HCT116 (cell line): ENCODE data around the gene TATDN2.

Experiments
- ATF3 ChIP-seq: IDR thresholded peaks from 2 replicates; pipeline ENCODE4 v1.6.1; 2012
- CTCF ChIP-seq, 3 experiments: fragments of 200-600 bp in 1 of 3; sonication (generic) in 1 of 3; IDR thresholded peaks in 2 of 3; conservative IDR thresholded peaks in 1 of 3; 2 replicates each; pipeline ENCODE4 v1.5.1; 2012 to 2017; ENCODE audit warnings: low read depth in 2 of 3, low read length in 2 of 3, antibody characterized with exemption in 1 of 3, borderline replicate concordance in 1 of 3, control low read depth in 1 of 3, mild to moderate bottlenecking in 1 of 3, mixed read lengths in 1 of 3, mixed run types in 1 of 3, moderate library complexity in 1 of 3; ENCODE audit not compliant: insufficient read depth in 1 of 3
- EZH2 ChIP-seq: fragments of 200-600 bp; sonication (generic); IDR thresholded peaks from 2 replicates; pipeline ENCODE4 v1.6.1; 2017; ENCODE audit warnings: antibody characterized with exemption, mixed run types
- JUND ChIP-seq: IDR thresholded peaks from 2 replicates; pipeline ENCODE4 v1.6.1; 2012
- MAX ChIP-seq: IDR thresholded peaks from 2 replicates; pipeline ENCODE4 v1.6.1; 2012
- POLR2A ChIP-seq: IDR thresholded peaks from 2 replicates; pipeline ENCODE4 v1.7.0; 2011; ENCODE audit warnings: borderline replicate concordance; ENCODE audit not compliant: insufficient read depth, insufficient read length; ENCODE audit errors: extremely low read depth
- POLR2AphosphoS5 ChIP-seq: IDR thresholded peaks from 2 replicates; pipeline ENCODE4 v1.6.1; 2011; ENCODE audit warnings: mild to moderate bottlenecking, low read depth, low read length, moderate library complexity
- RAD21 ChIP-seq: IDR thresholded peaks from 2 replicates; pipeline ENCODE4 v1.6.1; 2012; ENCODE audit warnings: low read depth, mild to moderate bottlenecking
- SIN3A ChIP-seq: IDR thresholded peaks from 2 replicates; pipeline ENCODE4 v1.6.1; 2012; ENCODE audit warnings: low read depth
- SP1 ChIP-seq: IDR thresholded peaks from 2 replicates; pipeline ENCODE4 v1.6.1; 2012; ENCODE audit warnings: low read depth
- TCF7L2 ChIP-seq: IDR thresholded peaks from 2 replicates; pipeline ENCODE4 v1.7.0; 2011; ENCODE audit warnings: borderline replicate concordance, inconsistent platforms; ENCODE audit not compliant: insufficient read depth, insufficient read length; ENCODE audit errors: extremely low read depth
- YY1 ChIP-seq: IDR thresholded peaks from 2 replicates; pipeline ENCODE4 v1.6.1; 2011; ENCODE audit warnings: low read length, low read depth, moderate library complexity, mild to moderate bottlenecking; ENCODE audit not compliant: insufficient replicate concordance; ENCODE audit errors: extremely low read depth

GRCh38 chr3:10288575-10288960 lies 40.3 kb downstream of the TATDN2 start:
- TF ChIP-seq CTCF (IDR thresholded peaks at IDR 0.05 in 2 of 3, conservative IDR thresholded peaks at IDR 0.05 in 1 of 3; ENCODE audit: borderline replicate concordance in 1 of 3, insufficient read depth in 1 of 3, low read depth in 2 of 3, low read length in 2 of 3), result no peak
- no peak for TF ChIP-seq MAX
- TF ChIP-seq JUND, result no peak
- no peak for TF ChIP-seq POLR2A
- no peak for TF ChIP-seq EZH2
- TF ChIP-seq SIN3A, result no peak
- no peak for TF ChIP-seq POLR2AphosphoS5
- TF ChIP-seq YY1, result no peak
- TF ChIP-seq TCF7L2, result no peak
- TF ChIP-seq SP1, result no peak
- no peak for TF ChIP-seq ATF3
- no peak for TF ChIP-seq RAD21
